Panc1 (cell line): ENCODE data around the gene GABARAP.

ENCODE experiments used
- CTCF ChIP-seq: fragments of 450-650 bp; IDR thresholded peaks from 2 replicates; pipeline ENCODE4 v1.5.1; 2017; ENCODE audit warnings: mild to moderate bottlenecking
- POLR2AphosphoS5 ChIP-seq: IDR thresholded peaks from 2 replicates; pipeline ENCODE4 v1.6.1; 2012; ENCODE audit warnings: mild to moderate bottlenecking, low read depth, low read length, moderate library complexity
- REST ChIP-seq, 2 experiments: IDR thresholded peaks; 2 replicates each; pipeline ENCODE4 v1.6.1; 2011 to 2012; ENCODE audit warnings: low read depth in 2 of 2, control low read depth in 1 of 2, low read length in 1 of 2, mild to moderate bottlenecking in 1 of 2, moderate library complexity in 1 of 2; ENCODE audit not compliant: insufficient read depth in 1 of 2
- SIN3A ChIP-seq: IDR thresholded peaks from 2 replicates; pipeline ENCODE4 v1.6.1; 2012; ENCODE audit warnings: low read depth, mild to moderate bottlenecking, low read length, moderate library complexity, borderline replicate concordance; ENCODE audit not compliant: insufficient read depth

DNA sequence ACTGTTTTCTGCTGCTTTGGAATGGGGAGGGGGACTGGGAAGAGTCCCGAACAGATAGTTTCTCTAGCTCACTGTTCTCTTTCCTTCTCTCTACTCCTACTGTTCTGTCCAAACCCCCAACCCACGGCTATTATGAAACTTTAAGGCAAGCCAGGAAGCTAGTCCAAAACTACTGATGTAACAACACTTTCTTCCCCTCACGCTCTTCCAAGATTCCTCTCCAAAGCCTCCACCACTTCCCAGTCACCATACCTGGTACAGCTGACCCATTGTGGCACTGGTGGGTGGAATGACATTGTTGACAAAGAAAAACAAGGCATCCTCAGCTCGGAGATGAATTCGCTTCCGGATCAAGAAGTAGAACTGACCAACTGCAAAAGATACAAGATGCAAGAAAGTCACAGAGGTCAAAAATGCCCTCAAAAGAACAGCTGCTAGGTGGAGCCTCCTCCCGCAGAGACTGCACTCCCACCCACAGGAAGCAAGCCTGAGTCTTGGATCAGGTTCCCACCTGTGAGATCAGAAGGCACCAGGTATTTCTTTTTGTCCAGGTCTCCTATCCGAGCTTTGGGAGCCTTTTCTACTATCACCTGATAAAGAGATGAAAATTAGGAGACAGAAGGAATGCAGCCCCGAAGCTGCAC is 1.0 kb downstream of the GABARAP start:
- TF ChIP-seq CTCF (no peak), POLR2AphosphoS5 (no peak), SIN3A (no peak), REST (IDR thresholded peaks at IDR 0.05; ENCODE audit: insufficient read depth in 1 of 2, low read depth in 2 of 2, low read length in 1 of 2) (no peak)
